ENCODE measurements around the gene DVL3. TPM values are rescaled to one million over a fixed set of nuclear protein-coding genes. Genes with fewer than 3 reads are reported as not detected.
A peak's percentile ranks its signal among the peaks of the same experiment; 100 is the strongest.

Gene DVL3
- total and polyA plus RNA-seq, 2 donors (not counting 1 experiment from before 2014, with no cell fraction given), result 42.7 to 92.0 TPM

DNA sequence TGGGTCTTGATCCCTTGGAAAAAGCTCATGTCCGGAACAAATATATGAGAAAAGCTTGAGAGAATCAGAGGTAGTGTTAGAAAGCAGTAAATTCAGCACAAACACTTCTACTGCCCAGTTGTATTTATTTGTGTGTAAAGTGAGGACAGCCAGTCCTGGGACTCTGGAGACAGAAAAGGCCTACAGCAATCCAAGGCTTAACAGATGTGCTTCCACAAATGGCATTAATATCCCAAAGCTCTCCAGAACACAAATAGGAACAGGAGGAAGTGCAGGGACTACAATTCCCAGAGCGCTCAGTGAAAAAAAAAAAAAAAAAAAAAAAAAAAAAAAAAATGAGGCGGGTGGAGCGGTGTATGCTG, 19.1 kb downstream of the DVL3 start:
- H3K4me2 ChIP-seq (replicated peaks; ENCODE audit: low read depth, low read length, poor library complexity, severe bottlenecking), result peak overlapping the region; percentile 88
- H3K9me3 Mint-ChIP-seq (ENCODE audit: insufficient read depth), result no peaks in the 10 kb centered on the region
- H2AFZ ChIP-seq (ENCODE audit: insufficient read depth, low read depth, low read length, poor library complexity, severe bottlenecking), result peak overlapping the region; percentile 98
- no peak overlapping the region for H3K4me3 ChIP-seq (ENCODE audit: control extremely low read depth in 1 of 5, extremely low read depth in 1 of 5, insufficient read depth in 1 of 5, low read depth in 2 of 5, low read length in 4 of 5)
- peak overlapping the region; percentile 17 to 24 for H3K27ac ChIP-seq (ENCODE audit: low read length in 2 of 2)
- no peaks in the 10 kb centered on the region for H3K27me3 ChIP-seq (replicated peaks in 1 of 4; ENCODE audit: control extremely low read depth in 1 of 4, control insufficient read depth in 3 of 4, insufficient read depth in 4 of 4, low read length in 3 of 4)
- H4K20me1 ChIP-seq (ENCODE audit: control insufficient read depth, insufficient read depth, low read length, poor library complexity, severe bottlenecking), result peaks cover 15% of the 10 kb centered on the region
- no peak overlapping the region for H3K9ac ChIP-seq (ENCODE audit: low read length)
- intact Hi-C loops (cut with micrococcal nuclease), result loop anchor here (1.0 kb wide), 8 partner anchors 11 to 189 kb away; partner anchors contain the start of genes DVL3, EEF1AKMT4, EIF2B5 and EIF4G1
- ChIA-PET POLR2A (interaction anchor here (0.8 to 1.5 kb wide), 4 partner anchors 10 to 39 kb away, joined by 4 to 7 read pairs (median 4); partner anchors contain the start of genes ABCF3 and EIF2B5), CTCF (interaction anchor here (0.6 to 2.1 kb wide), 5 partner anchors 12 to 289 kb away, joined by 3 to 9 read pairs (median 4); partner anchors contain the start of genes ABCF3 and PARL)
- H3K36me3 ChIP-seq (replicated peaks in 1 of 2; ENCODE audit: control extremely low read depth in 1 of 2, control insufficient read depth in 1 of 2, extremely low read depth in 1 of 2, insufficient read depth in 2 of 2, low read length in 1 of 2), result peaks cover 4 to 31% of the 10 kb centered on the region in 2 experiments
- H3K9me3 ChIP-seq (ENCODE audit: control extremely low read depth in 1 of 3, control insufficient read depth in 2 of 3, insufficient read depth in 1 of 3, low read length in 2 of 3), result no peaks in the 10 kb centered on the region
- peaks cover 42% of the 10 kb centered on the region for H3K79me2 ChIP-seq (ENCODE audit: control insufficient read depth, insufficient read depth, low read length)
- no peaks in the 10 kb centered on the region for H3K27me3 Mint-ChIP-seq
- H3K4me1 Mint-ChIP-seq, result peaks cover 37% of the 10 kb centered on the region
- ATAC-seq (ENCODE audit: low read depth) (no peak), DNase-seq (no peak)
- peak overlapping the region; percentile 96 for H3K27ac Mint-ChIP-seq
- 4% methylated on average over 2 of the region's 4 CpGs for WGBS (ENCODE audit: insufficient coverage)
- TF ChIP-seq, protein P1, sequence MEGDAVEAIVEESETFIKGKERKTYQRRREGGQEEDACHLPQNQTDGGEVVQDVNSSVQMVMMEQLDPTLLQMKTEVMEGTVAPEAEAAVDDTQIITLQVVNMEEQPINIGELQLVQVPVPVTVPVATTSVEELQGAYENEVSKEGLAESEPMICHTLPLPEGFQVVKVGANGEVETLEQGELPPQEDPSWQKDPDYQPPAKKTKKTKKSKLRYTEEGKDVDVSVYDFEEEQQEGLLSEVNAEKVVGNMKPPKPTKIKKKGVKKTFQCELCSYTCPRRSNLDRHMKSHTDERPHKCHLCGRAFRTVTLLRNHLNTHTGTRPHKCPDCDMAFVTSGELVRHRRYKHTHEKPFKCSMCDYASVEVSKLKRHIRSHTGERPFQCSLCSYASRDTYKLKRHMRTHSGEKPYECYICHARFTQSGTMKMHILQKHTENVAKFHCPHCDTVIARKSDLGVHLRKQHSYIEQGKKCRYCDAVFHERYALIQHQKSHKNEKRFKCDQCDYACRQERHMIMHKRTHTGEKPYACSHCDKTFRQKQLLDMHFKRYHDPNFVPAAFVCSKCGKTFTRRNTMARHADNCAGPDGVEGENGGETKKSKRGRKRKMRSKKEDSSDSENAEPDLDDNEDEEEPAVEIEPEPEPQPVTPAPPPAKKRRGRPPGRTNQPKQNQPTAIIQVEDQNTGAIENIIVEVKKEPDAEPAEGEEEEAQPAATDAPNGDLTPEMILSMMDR (IDR thresholded peaks at IDR 0.05), result no peak
- no peak for TF ChIP-seq EZH2 (IDR thresholded peaks at IDR 0.05; ENCODE audit: borderline replicate concordance, insufficient read depth, low read depth, low read length, poor library complexity, severe bottlenecking)
- peaks cover 23 to 34% of the 10 kb centered on the region in 2 donors for H3K4me1 ChIP-seq (ENCODE audit: control insufficient read depth in 2 of 2, insufficient read depth in 2 of 2, low read length in 2 of 2)
- peak overlapping the region; percentile 93 for H3K4me3 Mint-ChIP-seq
